ENCODE measurements around the gene PRX. TPM values are rescaled to one million over a fixed set of nuclear protein-coding genes. Genes with fewer than 3 reads are reported as not detected.

The PRX gene
- total and polyA plus RNA-seq, 2 experiments from 2014 or later: 0.54 to 3.8 TPM

- Histone ChIP-seq H3K9me3 (ENCODE audit: low read depth) (no peaks in the 10 kb centered on the region), H3K9ac (no peak overlapping the region), H4K20me1 (ENCODE audit: insufficient read depth) (no peaks in the 10 kb centered on the region), H3K4me3 (no peak overlapping the region), H3K27ac (no peak overlapping the region), H3K4me1 (ENCODE audit: insufficient read depth) (no peaks in the 10 kb centered on the region), H3K4me2 (ENCODE audit: unreplicated experiment) (no peak overlapping the region), H3K36me3 (ENCODE audit: low read depth) (no peaks in the 10 kb centered on the region), H3K9me2 (ENCODE audit: insufficient read depth) (no peaks in the 10 kb centered on the region), H2AFZ (no peak overlapping the region), H3F3A (ENCODE audit: insufficient read depth) (no peaks in the 10 kb centered on the region), H3K27me3 (replicated peaks; ENCODE audit: insufficient read depth) (no peaks in the 10 kb centered on the region), H3K79me2 (ENCODE audit: insufficient read depth) (no peaks in the 10 kb centered on the region)
- 48 to 60% methylated on average over 2 to 3 of the region's 3 CpGs for WGBS, 2 experiments (ENCODE audit: low coverage in 1 of 2, low lambda C conversion rate in 2 of 2, missing lambda C conversion rate in 2 of 2)
- in situ Hi-C loops (cut with MboI): no loop called here
- no peak for DNase-seq
- TF ChIP-seq EZH2 (IDR thresholded peaks at IDR 0.05; ENCODE audit: insufficient read depth, poor library complexity, severe bottlenecking) (no peak), EZH2phosphoT487 (IDR thresholded peaks at IDR 0.05; ENCODE audit: insufficient read depth, low read depth) (no peak)
Observed at GRCh38 chr19:40381321-40381720, 31.9 kb downstream of the PRX start.

- Histone ChIP-seq H2AFZ (no peak overlapping the region), H3K79me2 (ENCODE audit: insufficient read depth) (no peaks in the 10 kb centered on the region), H3K4me1 (ENCODE audit: insufficient read depth) (no peaks in the 10 kb centered on the region), H3K27me3 (replicated peaks; ENCODE audit: insufficient read depth) (no peaks in the 10 kb centered on the region), H3K9me2 (ENCODE audit: insufficient read depth) (no peaks in the 10 kb centered on the region), H3K9ac (no peak overlapping the region), H3K4me2 (ENCODE audit: unreplicated experiment) (no peak overlapping the region), H3K36me3 (ENCODE audit: low read depth) (no peaks in the 10 kb centered on the region), H3K4me3 (no peak overlapping the region), H3F3A (ENCODE audit: insufficient read depth) (no peaks in the 10 kb centered on the region), H3K9me3 (ENCODE audit: low read depth) (no peaks in the 10 kb centered on the region), H3K27ac (no peak overlapping the region), H4K20me1 (ENCODE audit: insufficient read depth) (no peaks in the 10 kb centered on the region)
- TF ChIP-seq EZH2phosphoT487 (IDR thresholded peaks at IDR 0.05; ENCODE audit: insufficient read depth, low read depth) (no peak), EZH2 (IDR thresholded peaks at IDR 0.05; ENCODE audit: insufficient read depth, poor library complexity, severe bottlenecking) (no peak)
- no peak for DNase-seq
- in situ Hi-C loops (cut with MboI): no loop called here
- 79 to 80% methylated on average over 35 to 37 of the region's 37 CpGs for WGBS, 2 experiments (ENCODE audit: low coverage in 1 of 2, low lambda C conversion rate in 2 of 2, missing lambda C conversion rate in 2 of 2)
Observed at GRCh38 chr19:40380199-40381037, 32.8 kb downstream of the PRX start.

GRCh38 chr19:40379446-40380198, 33.6 kb downstream of the PRX start:
- Histone ChIP-seq H3K4me2 (ENCODE audit: unreplicated experiment) (no peak overlapping the region), H3K9me3 (ENCODE audit: low read depth) (no peaks in the 10 kb centered on the region), H2AFZ (no peak overlapping the region), H3K36me3 (ENCODE audit: low read depth) (no peaks in the 10 kb centered on the region), H3K4me3 (no peak overlapping the region), H3K4me1 (ENCODE audit: insufficient read depth) (no peaks in the 10 kb centered on the region), H3K9me2 (ENCODE audit: insufficient read depth) (no peaks in the 10 kb centered on the region), H3F3A (ENCODE audit: insufficient read depth) (no peaks in the 10 kb centered on the region), H3K27ac (no peak overlapping the region), H3K79me2 (ENCODE audit: insufficient read depth) (no peaks in the 10 kb centered on the region), H3K9ac (no peak overlapping the region), H4K20me1 (ENCODE audit: insufficient read depth) (no peaks in the 10 kb centered on the region), H3K27me3 (replicated peaks; ENCODE audit: insufficient read depth) (no peaks in the 10 kb centered on the region)
- WGBS, 2 experiments (ENCODE audit: low coverage in 1 of 2, low lambda C conversion rate in 2 of 2, missing lambda C conversion rate in 2 of 2): 75 to 77% methylated on average over 7 to 8 of the region's 11 CpGs
- TF ChIP-seq EZH2 (IDR thresholded peaks at IDR 0.05; ENCODE audit: insufficient read depth, poor library complexity, severe bottlenecking): no peak
- no peak for TF ChIP-seq EZH2phosphoT487 (IDR thresholded peaks at IDR 0.05; ENCODE audit: insufficient read depth, low read depth)
- DNase-seq: no peak
- in situ Hi-C loops (cut with MboI): no loop called here

GRCh38 chr19:40378509-40378908, 34.7 kb downstream of the PRX start:
- 75 to 89% methylated on average over 2 of the region's 2 CpGs for WGBS, 2 experiments (ENCODE audit: low coverage in 1 of 2, low lambda C conversion rate in 2 of 2, missing lambda C conversion rate in 2 of 2)
- Histone ChIP-seq H2AFZ (no peak overlapping the region), H3K9ac (no peak overlapping the region), H3K9me3 (ENCODE audit: low read depth) (no peaks in the 10 kb centered on the region), H4K20me1 (ENCODE audit: insufficient read depth) (no peaks in the 10 kb centered on the region), H3K4me3 (no peak overlapping the region), H3F3A (ENCODE audit: insufficient read depth) (no peaks in the 10 kb centered on the region), H3K4me1 (ENCODE audit: insufficient read depth) (no peaks in the 10 kb centered on the region), H3K9me2 (ENCODE audit: insufficient read depth) (no peaks in the 10 kb centered on the region), H3K4me2 (ENCODE audit: unreplicated experiment) (no peak overlapping the region), H3K79me2 (ENCODE audit: insufficient read depth) (no peaks in the 10 kb centered on the region), H3K36me3 (ENCODE audit: low read depth) (peaks cover 3% of the 10 kb centered on the region; the same call in 1 of the 2 replicates), H3K27me3 (replicated peaks; ENCODE audit: insufficient read depth) (no peaks in the 10 kb centered on the region), H3K27ac (no peak overlapping the region)
- in situ Hi-C loops (cut with MboI): no loop called here
- DNase-seq: no peak
- TF ChIP-seq EZH2 (IDR thresholded peaks at IDR 0.05; ENCODE audit: insufficient read depth, poor library complexity, severe bottlenecking): no peak
- no peak for TF ChIP-seq EZH2phosphoT487 (IDR thresholded peaks at IDR 0.05; ENCODE audit: insufficient read depth, low read depth)
